HepG2 (cell line): Measurements from ENCODE around the gene AP1G1. TPM values are rescaled to one million over a fixed set of nuclear protein-coding genes. Genes with fewer than 3 reads are reported as not detected.

Experiments used
- ATAC-seq: fragments of 200-7000 bp; cut with Tn5 transposase; 3 replicates; pipeline ENCODE4 v1.9.1; 2020; ENCODE audit warnings: mild to moderate bottlenecking, moderate library complexity
- BruUV-seq: library from RNA; stranded (reverse); fragments of 400-500 nt; replicated peaks from 2 replicates; lab custom pipeline; 2021; lab: Mats Ljungman, UMichigan
- CTCF ChIA-PET: fragments of 300-600 bp; formaldehyde crosslinking; extraction: SDS; loops from one replicate; lab custom pipeline; 2021; ENCODE audit warnings: low total read pairs, inconsistent platforms, low intra/inter-chr PET ratio; lab: Yijun Ruan, JAX
- POLR2A ChIA-PET: fragments of 350-600 bp; sonication (Branson Sonifier 250); formaldehyde crosslinking; loops from one replicate; lab custom pipeline; 2020; ENCODE audit warnings: antibody characterized with exemption, inconsistent platforms; lab: Yijun Ruan, JAX
- DNase-seq: peaks from one replicate; pipeline ENCODE4 v3.0.0-alpha.2; 2015; ENCODE audit warnings: low spot score
- FAIRE-seq: peaks from 3 replicates; lab custom pipeline; 2011; peaks lifted over from hg19 to GRCh38; lab: Jason Lieb, UNC
- H2AFZ ChIP-seq: one replicate; pipeline ENCODE4 v1.6.1; 2011; ENCODE audit warnings: low read length, inconsistent platforms
- H3K27ac ChIP-seq: fragments of 300-600 bp; 3 replicates; pipeline ENCODE4 v1.8.0; 2011; ENCODE audit warnings: mixed run types, mild to moderate bottlenecking, mixed read lengths, low read length, inconsistent platforms; ENCODE audit not compliant: insufficient read depth; ENCODE audit errors: extremely low read length
- H3K27me3 ChIP-seq, 2 experiments: fragments of 200-600 bp in 1 of 2; 2 replicates in 1 of 2; 3 replicates in 1 of 2; pipeline versions ENCODE4 v1.6.0 to v1.8.0; 2011; ENCODE audit warnings: low read length in 2 of 2, mild to moderate bottlenecking in 2 of 2, moderate library complexity in 2 of 2, inconsistent platforms in 1 of 2; ENCODE audit not compliant: insufficient read depth in 2 of 2, control insufficient read depth in 1 of 2
- H3K36me3 ChIP-seq, 2 experiments: fragments of 200-600 bp in 1 of 2; replicated peaks in 1 of 2; 2 replicates in 1 of 2; 3 replicates in 1 of 2; pipeline versions ENCODE4 v1.5.1 to v1.8.0; 2011; ENCODE audit warnings: low read length in 2 of 2, inconsistent platforms in 1 of 2; ENCODE audit not compliant: insufficient read depth in 2 of 2, control insufficient read depth in 1 of 2
- H3K4me1 ChIP-seq: 2 replicates; pipeline ENCODE4 v1.5.1; 2012; ENCODE audit warnings: low read length, inconsistent platforms; ENCODE audit not compliant: insufficient read depth
- H3K4me2 ChIP-seq: 2 replicates; pipeline ENCODE4 v1.6.0; 2011; ENCODE audit warnings: low read depth, low read length, inconsistent platforms
- H3K4me3 ChIP-seq, 3 experiments: fragments of 200-600 bp in 1 of 3; sonication (generic), shearing (Covaris generic) in 1 of 3; replicated peaks in 1 of 3; 2 replicates each; pipeline ENCODE4 v1.5.1; 2011 to 2016; ENCODE audit warnings: low read length in 3 of 3, inconsistent platforms in 2 of 3, low read depth in 2 of 3, mild to moderate bottlenecking in 2 of 3, control low read depth in 1 of 3, mixed read lengths in 1 of 3; ENCODE audit not compliant: insufficient read depth in 1 of 3
- H3K79me2 ChIP-seq: one replicate; pipeline ENCODE4 v1.6.1; 2011; ENCODE audit warnings: low read length, inconsistent platforms; ENCODE audit not compliant: insufficient read depth
- H3K9ac ChIP-seq: 2 replicates; pipeline ENCODE4 v1.6.0; 2011; ENCODE audit warnings: mild to moderate bottlenecking, low read depth, low read length, inconsistent platforms; ENCODE audit not compliant: insufficient read depth
- H3K9me3 ChIP-seq: 2 replicates; pipeline ENCODE4 v1.5.1; 2012; ENCODE audit warnings: mild to moderate bottlenecking, low read length
- H4K20me1 ChIP-seq: 2 replicates; pipeline ENCODE4 v1.6.0; 2011; ENCODE audit warnings: inconsistent platforms, mild to moderate bottlenecking, low read length, moderate library complexity; ENCODE audit not compliant: insufficient read depth
- AKNA ChIP-seq: sonication (generic); formaldehyde crosslinking; IDR thresholded peaks from 2 replicates; pipeline ENCODE4 v1.4.0; 2020; ENCODE audit warnings: missing genetic modification reagents, borderline replicate concordance
- ARHGAP35 ChIP-seq: sonication (generic); formaldehyde crosslinking; IDR thresholded peaks from 2 replicates; pipeline ENCODE4 v1.9.0; 2022; ENCODE audit warnings: mild to moderate bottlenecking, inconsistent platforms, moderate library complexity, missing genetic modification reagents, borderline replicate concordance
- CEBPB ChIP-seq: IDR thresholded peaks from 2 replicates; pipeline ENCODE4 v1.6.1; 2011; ENCODE audit warnings: low read depth, low read length, improper control_type of control experiment, borderline replicate concordance
- ETV5 ChIP-seq: IDR thresholded peaks from 2 replicates; pipeline ENCODE4 v1.6.1; 2018; ENCODE audit warnings: missing biosample characterization, missing genetic modification reagents, inconsistent platforms, borderline replicate concordance
- FOXJ3 ChIP-seq: sonication (generic); formaldehyde crosslinking; IDR thresholded peaks from 2 replicates; pipeline ENCODE4 v1.4.0; 2020; ENCODE audit warnings: missing genetic modification reagents, mild to moderate bottlenecking, borderline replicate concordance
- GLI4 ChIP-seq: sonication (generic); formaldehyde crosslinking; IDR thresholded peaks from 2 replicates; pipeline ENCODE4 v1.5.1; 2020; ENCODE audit warnings: missing genetic modification reagents, mild to moderate bottlenecking, moderate library complexity, borderline replicate concordance
- JUND ChIP-seq: sonication (generic); formaldehyde crosslinking; IDR thresholded peaks from 2 replicates; pipeline ENCODE4 v1.8.0; 2022; ENCODE audit warnings: mild to moderate bottlenecking, missing genetic modification reagents
- NFRKB ChIP-seq: fragments of 450-650 bp; IDR thresholded peaks from 2 replicates; pipeline ENCODE4 v1.6.1; 2017
- RXRA ChIP-seq: sonication (generic); formaldehyde crosslinking; IDR thresholded peaks from 2 replicates; pipeline ENCODE4 v1.5.1; 2020; ENCODE audit warnings: missing genetic modification reagents
- ZBTB4 ChIP-seq: sonication (generic); formaldehyde crosslinking; IDR thresholded peaks from 2 replicates; pipeline ENCODE4 v1.4.0; 2020; ENCODE audit warnings: missing genetic modification reagents, mild to moderate bottlenecking, borderline replicate concordance
- ZGPAT ChIP-seq: IDR thresholded peaks from 2 replicates; pipeline ENCODE4 v1.6.1; 2016; ENCODE audit warnings: mild to moderate bottlenecking
- ZNF263 ChIP-seq: sonication (generic); formaldehyde crosslinking; IDR thresholded peaks from 2 replicates; pipeline ENCODE4 v1.4.0; 2020; ENCODE audit warnings: missing genetic modification reagents
- ZNF30 ChIP-seq: sonication (generic); formaldehyde crosslinking; IDR thresholded peaks from 2 replicates; pipeline ENCODE4 v1.5.0; 2020; ENCODE audit warnings: mild to moderate bottlenecking, missing genetic modification reagents
- ZNF496 ChIP-seq: sonication (generic); formaldehyde crosslinking; IDR thresholded peaks from 2 replicates; pipeline ENCODE4 v1.8.1; 2023; ENCODE audit warnings: mild to moderate bottlenecking, moderate library complexity, missing genetic modification reagents; ENCODE audit not compliant: insufficient replicate concordance
- ZNF629 ChIP-seq: sonication (generic); formaldehyde crosslinking; conservative IDR thresholded peaks from 2 replicates; pipeline ENCODE4 v1.5.0; 2020; ENCODE audit warnings: missing genetic modification reagents
- ZNF878 ChIP-seq: sonication (generic); formaldehyde crosslinking; IDR thresholded peaks from 2 replicates; pipeline ENCODE4 v1.8.1; 2023; ENCODE audit warnings: mild to moderate bottlenecking, missing genetic modification reagents, moderate library complexity
- ZNF879 ChIP-seq: sonication (generic); formaldehyde crosslinking; IDR thresholded peaks from 2 replicates; pipeline ENCODE4 v1.8.1; 2023; ENCODE audit warnings: missing genetic modification reagents
- WGBS: methylation state at CpG from one replicate; pipeline ENCODE4 v1.1.6; 2017; ENCODE audit warnings: low lambda C conversion rate; 5-methylcytosine and 5-hydroxymethylcytosine counted together
- in situ Hi-C: cut with HindIII; loops from 2 replicates; pipeline ENCODE4 v1.10.0; 2017; ENCODE audit warnings: low pct_unique_long_range_greater_than_20kb; ENCODE audit not compliant: extremely low pct_ligation_motif_present
- intact Hi-C: fragments of 100-400 bp; cut with micrococcal nuclease; formaldehyde crosslinking; loops from one replicate; pipeline ENCODE4 v1.10.0; 2022; ENCODE audit not compliant: unreplicated experiment
- polyA plus RNA-seq, 8 experiments: library from polyadenylated mRNA; depleted of rRNA in 3 of 8; stranded (reverse) in 7 of 8; unstranded in 1 of 8; fragments of >200 nt; fragmentation: Illumina TruSeq in 4 of 8; extraction: Trizol in 4 of 8; gene quantifications; 2 replicates each; pipeline versions ENCODE4 v1.2.1 to v1.2.3, GENCODE V29; 2011 to 2016; ENCODE audit warnings: low read depth in 4 of 8, missing spikeins in 1 of 8, mixed read lengths in 1 of 8; ENCODE audit not compliant: insufficient read depth in 1 of 8
- total RNA-seq, 5 experiments: library from RNA; depleted of rRNA; stranded (reverse); fragments of >200 nt; fragmentation: Illumina TruSeq; extraction: Trizol; gene quantifications; 2 replicates each; pipeline ENCODE4 v1.2.3, GENCODE V29; 2016; ENCODE audit warnings: low read depth in 1 of 5

Gene AP1G1
- total and polyA plus RNA-seq, 2 of the 13 experiments (the other 11 are each of a cell fraction or from before 2014, with no cell fraction given), result 62.2 to 66.2 TPM

- no peak for FAIRE-seq
- in situ Hi-C loops, result no loop called here
- no peaks in the 10 kb centered on the region for H3K27me3 ChIP-seq
- no peak overlapping the region for H2AFZ ChIP-seq
- H3K4me1 ChIP-seq, result peaks cover 10% of the 10 kb centered on the region; the same call in 1 of the 2 replicates
- no peaks in the 10 kb centered on the region for H3K79me2 ChIP-seq
- ChIA-PET POLR2A (no interaction called here), CTCF (no interaction called here)
- H3K4me2 ChIP-seq, result no peak overlapping the region
- intact Hi-C loops, result no loop called here
- BruUV-seq, result no TSS peak
- 24% methylated on average over 3 of the region's 3 CpGs for WGBS
- no peaks in the 10 kb centered on the region for H3K36me3 ChIP-seq
- no peak overlapping the region for H3K4me3 ChIP-seq
- H3K9ac ChIP-seq, result no peak overlapping the region
- H3K9me3 ChIP-seq, result no peaks in the 10 kb centered on the region
- no peak for ATAC-seq
- no peak overlapping the region for H3K27ac ChIP-seq
- DNase-seq, result no peak
- H4K20me1 ChIP-seq, result no peaks in the 10 kb centered on the region
- no peak for TF ChIP-seq ZNF879 (CRISPR knock-in tag)
- TF ChIP-seq NFRKB, result no peak
- no peak for TF ChIP-seq ZBTB4
- TF ChIP-seq FOXJ3, result no peak
- TF ChIP-seq ZNF263 (CRISPR knock-in tag), result no peak
- TF ChIP-seq ZNF30 (CRISPR knock-in tag), result no peak
- no peak for TF ChIP-seq ETV5
- TF ChIP-seq AKNA, result no peak
- TF ChIP-seq JUND (CRISPR knock-in tag), result no peak
- no peak for TF ChIP-seq ZNF629 (CRISPR knock-in tag)
- no peak for TF ChIP-seq GLI4 (CRISPR knock-in tag)
- no peak for TF ChIP-seq ARHGAP35 (CRISPR knock-in tag)
- no peak for TF ChIP-seq RXRA
- TF ChIP-seq ZGPAT, result no peak
- no peak for TF ChIP-seq ZNF878 (CRISPR knock-in tag)
- no peak for TF ChIP-seq ZNF496 (CRISPR knock-in tag)
- no peak for TF ChIP-seq CEBPB
These were observed 25.7 kb upstream of the AP1G1 start for GRCh38 chr16:71834291-71834690.
